A172 (cell line): Measurements from ENCODE around the gene SLC7A6. TPM values are rescaled to one million over a fixed set of nuclear protein-coding genes. Genes with fewer than 3 reads are reported as not detected.
A peak's percentile ranks its signal among the peaks of the same experiment; 100 is the strongest.

Experiments
- DNase-seq: peaks from one replicate; pipeline ENCODE4 v3.0.0-alpha.2; 2015; ENCODE audit warnings: low spot score
- total RNA-seq: library from RNA; depleted of rRNA; stranded (reverse); fragments of >200 nt; shearing (Covaris generic); gene quantifications from 2 replicates; pipeline ENCODE4 v1.2.3, GENCODE V29; 2014

SLC7A6 gene
- total RNA-seq, 1 experiment from 2014 or later, result 8.0 TPM

DNA sequence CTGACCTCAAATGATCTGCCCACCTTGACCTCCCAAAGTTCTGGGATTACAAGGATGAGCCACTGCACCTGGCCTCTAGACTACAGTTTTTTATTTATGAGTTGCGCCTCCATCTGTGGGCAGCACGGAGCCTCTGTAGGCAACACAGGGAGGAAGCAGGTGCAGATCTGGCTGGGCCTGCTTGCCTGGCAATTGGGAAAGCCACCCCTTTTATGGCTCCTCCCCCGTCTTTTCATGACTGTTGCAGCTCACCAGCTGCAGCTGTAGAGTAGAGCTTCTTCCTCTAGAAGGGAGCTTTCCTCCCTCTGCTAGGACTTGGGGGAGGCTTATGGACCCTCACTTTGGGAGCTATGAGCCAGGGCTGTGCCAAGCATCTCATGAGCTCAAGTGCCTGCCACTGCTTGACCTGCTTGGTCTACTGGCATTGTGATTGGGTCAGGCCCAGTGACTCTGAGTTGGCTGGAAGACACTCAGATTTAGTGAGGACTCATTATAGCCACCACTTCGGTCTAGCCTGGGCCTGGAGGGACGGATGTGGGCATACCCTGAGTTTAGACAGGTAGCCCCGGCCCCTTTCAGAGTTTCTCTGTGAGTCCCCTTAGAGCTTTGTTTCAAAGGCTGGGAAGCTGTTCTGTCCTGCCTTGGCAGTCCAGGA lies 6.9 kb upstream of the SLC7A6 start:
- DNase-seq, result peak; percentile 49

DNA sequence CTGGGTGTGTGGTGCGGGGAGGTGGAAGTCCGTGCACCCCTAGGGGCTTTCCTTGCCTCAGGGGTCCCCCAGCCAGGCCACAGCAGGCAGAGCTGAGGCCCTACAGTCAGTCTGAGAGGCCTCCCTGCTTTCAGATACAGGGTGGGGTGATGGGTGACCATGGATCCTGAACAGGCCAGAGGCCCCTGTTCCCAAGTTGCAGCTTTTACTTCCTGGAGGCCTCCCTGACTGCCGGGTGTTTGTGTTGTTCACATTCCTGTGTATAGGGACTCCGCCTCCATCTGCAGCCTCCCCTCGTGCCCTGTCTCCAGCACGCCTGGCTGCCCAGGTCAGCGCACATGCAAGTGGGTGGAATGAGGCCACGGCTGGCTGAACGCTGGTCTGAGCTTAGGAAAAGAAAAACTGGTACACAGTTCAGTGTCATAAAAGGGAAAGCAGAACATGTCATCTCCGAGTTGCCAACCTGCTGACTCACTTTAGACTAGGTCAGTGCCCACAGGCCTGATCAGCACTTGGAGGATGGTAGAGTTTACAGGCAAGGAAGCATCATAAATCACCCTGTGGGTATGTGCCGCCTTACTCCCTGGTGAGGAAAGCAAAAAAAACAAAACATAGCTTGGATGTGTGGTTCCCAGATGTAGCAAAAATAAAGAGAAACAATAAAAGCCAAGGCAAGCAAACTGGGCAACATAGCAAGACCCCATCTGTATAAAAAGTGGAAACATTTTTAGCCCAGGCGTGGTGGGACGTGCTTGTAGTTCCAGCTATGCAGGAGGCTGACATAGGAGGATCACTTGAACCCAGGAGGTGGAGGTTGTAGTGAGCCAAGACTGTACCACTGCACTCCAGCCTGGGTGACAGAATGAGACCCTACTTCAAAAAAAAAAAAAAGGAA lies 6.2 kb upstream of the SLC7A6 start:
- DNase-seq, result peak; percentile 97

DNA sequence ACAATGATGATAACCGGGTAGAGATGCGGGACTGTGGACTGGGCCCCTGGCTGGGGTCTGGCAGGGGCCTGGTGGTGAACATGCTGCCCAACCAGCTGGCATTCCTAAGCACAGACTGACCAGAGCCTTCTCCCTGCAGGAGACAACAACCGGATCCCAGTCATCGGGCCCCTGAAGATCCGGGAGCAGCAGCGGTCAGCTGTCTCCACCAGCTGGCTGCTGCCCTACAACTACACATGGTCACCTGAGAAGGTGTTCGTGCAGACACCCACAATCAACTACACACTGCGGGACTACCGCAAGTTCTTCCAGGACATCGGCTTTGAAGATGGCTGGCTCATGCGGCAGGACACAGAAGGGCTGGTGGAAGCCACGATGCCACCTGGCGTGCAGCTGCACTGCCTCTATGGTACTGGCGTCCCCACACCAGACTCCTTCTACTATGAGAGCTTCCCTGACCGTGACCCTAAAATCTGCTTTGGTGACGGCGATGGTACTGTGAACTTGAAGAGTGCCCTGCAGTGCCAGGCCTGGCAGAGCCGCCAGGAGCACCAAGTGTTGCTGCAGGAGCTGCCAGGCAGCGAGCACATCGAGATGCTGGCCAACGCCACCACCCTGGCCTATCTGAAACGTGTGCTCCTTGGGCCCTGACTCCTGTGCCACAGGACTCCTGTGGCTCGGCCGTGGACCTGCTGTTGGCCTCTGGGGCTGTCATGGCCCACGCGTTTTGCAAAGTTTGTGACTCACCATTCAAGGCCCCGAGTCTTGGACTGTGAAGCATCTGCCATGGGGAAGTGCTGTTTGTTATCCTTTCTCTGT lies 5.1 kb upstream of the SLC7A6 start:
- DNase-seq, result no peak

DNA sequence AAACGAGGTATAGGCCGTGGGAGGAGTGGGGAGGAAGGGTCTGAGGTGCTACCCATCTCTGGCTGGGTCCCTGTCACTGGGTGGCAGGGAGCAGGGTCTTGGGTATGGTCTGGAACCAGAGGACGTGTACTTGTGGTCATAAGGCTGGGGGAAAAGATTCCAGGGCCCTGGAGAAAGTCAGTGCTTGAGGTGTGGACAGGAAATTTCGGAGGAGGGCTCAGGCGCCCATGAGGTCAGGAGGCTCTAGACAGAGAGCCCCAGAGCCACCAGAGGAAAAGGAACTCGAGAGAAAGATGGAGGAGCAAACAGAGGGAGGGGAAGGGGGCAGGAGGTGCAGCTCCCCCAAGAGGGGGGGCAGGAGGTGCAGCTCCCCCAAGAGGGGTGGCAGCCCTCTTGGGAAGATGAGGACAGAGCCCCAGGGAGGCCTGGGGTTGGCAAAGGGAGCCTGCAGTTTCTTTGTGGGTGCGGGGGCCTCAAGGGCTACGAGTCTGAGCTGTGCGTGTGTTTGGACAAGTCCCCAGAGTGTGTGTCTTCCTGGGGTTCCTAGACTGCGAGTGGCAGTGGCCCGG lies 683 bp upstream of the SLC7A6 start:
- DNase-seq, result no peak

DNA sequence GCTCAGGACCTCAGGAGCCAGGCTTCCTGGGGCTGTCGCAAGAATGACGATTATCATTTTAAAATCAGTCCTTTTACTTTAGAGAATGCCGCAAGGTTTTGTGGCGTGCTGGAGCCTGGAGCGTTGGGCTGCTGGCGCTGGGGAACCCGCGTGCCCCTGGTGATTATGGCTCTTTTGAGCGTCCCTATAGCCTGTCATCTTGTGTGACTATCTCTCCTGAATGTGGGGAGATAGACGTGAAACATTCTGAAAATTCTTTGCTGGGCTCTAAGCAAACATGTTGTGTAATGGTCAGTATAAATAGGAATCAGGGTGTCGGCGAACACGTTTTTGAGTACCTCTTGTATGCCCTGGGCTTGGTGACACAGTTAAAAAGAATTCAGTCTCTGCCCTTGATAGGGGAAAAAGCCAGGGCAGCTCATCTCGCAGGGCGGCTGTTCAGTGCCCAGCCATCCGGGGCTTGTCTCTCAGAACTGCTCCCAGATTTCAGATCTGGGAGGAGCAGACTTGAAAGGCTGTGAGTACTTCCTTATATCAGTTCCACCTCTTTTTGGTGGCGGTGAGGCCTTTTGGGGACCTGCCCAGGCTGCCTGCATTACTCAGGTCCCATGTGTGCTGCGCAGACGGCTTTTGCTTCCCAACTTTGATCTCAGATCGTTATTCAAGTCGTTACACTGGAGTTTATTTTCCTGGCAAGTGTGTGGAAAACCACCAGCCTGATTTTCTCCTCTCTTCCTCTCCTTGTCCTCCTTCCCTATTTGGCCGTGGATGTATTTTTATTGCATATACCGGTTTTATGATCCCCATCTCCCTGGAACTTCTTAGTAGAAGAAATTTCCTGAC lies 973 bp downstream of the SLC7A6 start:
- peak; percentile 80 for DNase-seq

DNA sequence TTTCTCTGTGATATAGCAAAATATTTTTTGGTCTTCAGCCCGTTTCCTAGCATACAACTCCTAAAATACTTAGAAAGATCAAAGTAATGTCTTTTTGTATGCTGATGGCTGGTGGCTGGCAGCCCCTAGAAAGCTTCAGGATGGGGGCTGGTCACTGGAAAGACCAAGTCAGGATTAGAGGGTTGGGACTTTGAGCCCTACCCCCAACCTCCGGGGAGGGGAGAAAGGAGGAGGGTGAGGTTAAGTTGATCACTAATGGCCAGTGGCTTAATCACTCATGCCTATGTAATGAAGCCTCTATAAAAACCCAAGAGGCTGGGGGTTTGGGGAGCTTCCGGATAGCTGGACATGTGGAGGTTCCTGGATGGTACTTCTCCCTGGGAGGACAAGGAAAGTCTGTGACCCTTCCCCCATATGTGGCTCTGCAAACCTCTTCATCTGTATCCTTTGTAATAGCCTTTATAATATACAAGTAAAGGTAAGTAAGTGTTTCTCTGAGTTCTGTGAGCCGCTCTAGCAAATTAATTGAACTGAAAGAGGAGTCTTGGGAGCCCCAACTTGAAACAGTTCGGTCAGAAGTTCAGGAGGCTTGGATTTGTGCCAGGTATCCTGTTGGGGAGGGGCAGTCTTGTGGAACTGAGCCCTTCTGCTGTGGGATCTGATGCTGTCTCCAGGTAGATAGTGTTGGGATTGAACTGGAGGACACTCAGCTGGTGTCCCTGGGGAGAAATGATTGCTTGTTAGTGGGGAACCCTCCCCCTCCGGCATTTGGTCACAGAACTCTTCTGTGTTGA lies 3.5 kb downstream of the SLC7A6 start:
- DNase-seq, result no peak

DNA sequence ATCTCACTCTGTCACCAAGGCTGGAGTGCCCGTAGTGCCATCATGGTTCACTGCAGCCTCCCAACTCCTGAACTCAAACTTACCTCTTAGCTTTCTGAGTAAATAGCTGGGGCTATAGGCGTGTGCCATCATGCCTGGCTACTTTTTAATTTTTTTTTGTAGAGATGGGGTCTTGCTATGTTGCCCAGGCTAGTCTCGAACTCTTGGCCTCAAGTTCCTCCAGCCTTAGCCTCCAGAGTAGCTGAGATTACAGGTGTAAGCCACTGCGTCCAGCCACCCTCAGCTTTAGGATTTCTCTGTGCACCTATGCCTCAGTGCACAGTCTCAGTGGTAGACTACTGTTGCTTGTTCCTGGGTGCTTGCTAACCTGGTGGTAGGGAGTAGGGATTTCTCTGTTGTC lies 5.5 kb downstream of the SLC7A6 start:
- no peak for DNase-seq

DNA sequence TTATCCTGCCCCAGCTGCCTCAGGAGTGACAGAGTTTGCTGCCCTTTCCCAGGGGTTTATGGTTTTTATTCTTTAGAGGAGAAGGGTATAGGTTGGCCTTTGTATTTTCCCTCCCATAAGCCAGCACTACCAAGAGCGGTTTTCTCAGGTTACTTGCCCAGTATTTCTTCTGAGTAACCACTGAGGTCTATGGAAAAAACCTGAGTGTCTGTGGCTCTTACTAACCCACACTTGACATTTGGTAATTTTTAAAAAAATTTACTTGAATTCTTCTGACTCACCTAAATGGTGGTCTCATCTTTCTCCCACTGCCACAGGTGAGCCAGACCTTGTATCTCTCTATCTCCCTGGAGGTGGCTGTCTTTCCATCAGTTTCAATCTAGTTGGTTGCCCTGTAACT lies 6.0 kb downstream of the SLC7A6 start:
- DNase-seq, result no peak

DNA sequence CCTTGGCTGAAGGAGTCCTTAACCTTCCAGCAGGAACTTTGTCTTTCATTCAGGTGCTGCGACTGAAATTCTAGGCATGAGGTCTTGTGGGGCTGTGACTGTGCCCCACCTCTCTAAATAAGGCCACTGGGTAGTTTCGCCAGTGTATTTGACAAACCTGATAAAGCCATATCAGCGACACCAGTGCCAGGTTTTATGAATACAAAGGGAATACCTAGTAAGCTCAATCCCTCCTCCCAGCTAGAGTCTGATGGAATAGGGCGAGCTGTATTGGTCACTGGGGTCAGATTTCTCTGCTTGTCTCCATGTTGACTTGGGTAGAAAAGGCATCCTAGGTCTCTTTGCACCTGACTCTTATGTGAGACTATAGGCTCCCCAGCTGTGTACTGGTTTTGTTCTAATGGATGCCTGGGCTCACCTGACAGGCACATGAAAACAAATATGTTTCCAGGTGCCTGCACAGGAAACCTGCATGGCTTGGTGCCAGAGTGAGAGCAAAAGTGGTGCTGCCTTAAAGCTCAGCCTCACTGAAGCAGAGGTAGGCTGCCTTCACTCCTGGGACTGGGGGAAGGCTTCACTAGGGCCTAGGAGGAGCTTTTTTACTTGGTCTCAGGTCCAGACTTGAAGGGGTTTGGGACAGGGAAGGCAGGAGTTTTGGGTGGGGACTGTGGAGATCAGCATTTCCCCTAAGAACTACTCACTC lies 8.3 kb downstream of the SLC7A6 start:
- no peak for DNase-seq

DNA sequence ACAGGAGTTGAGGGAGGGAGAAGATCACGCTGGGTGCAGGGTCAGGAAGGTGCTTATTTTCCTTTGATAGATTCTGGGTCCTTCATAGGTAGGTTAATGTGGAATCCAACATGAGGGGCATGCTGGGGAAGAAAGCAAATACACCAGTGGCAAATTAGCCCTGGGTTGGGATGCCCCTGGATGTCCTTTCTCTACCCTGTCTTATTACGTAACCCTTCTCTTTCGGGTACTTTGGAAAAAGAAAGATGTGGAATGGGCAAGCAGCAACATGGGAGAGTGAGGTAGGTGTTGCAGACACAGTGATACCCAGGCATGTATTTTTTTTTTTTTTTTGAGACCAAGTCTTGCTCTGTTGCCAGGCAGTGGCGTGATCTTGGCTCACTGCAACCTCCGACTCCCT lies 9.1 kb downstream of the SLC7A6 start:
- no peak for DNase-seq

DNA sequence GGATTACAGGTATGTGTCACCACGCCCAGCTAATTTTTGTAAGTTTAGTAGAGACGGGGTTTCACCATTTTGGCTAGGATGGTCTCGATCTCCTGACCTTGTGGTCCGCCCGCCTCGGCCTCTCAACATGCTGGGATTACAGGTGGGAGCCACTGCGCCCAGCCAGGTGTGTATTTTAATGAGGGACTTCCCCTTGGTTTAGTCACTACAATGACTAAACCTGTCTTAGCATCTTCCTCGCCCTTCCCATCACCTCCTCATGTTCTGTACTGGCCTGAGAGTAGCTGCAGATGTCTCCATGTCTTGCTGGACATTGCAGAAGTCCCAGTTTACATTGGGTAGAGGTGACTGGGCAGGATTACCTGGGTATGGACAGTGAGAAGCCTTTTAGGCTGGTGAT lies 9.6 kb downstream of the SLC7A6 start:
- no peak for DNase-seq

DNA sequence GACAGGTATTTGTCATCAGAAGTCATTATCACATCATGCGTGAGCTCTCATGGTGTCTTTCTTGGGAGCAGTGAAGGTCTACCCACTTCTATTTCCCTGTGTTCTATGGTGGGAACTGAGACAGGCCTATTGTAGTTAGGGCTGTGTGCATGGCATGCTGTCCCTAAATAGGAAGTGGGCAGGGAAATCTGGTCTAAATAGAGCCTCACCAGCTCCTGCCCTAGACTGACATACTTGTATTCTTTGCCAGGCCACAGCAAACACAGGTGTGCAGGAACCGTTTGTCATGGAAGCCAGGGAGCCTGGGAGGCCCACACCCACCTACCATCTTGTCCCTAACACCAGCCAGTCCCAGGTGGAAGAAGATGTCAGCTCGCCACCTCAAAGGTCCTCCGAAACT lies 10.1 kb downstream of the SLC7A6 start:
- no peak for DNase-seq

DNA sequence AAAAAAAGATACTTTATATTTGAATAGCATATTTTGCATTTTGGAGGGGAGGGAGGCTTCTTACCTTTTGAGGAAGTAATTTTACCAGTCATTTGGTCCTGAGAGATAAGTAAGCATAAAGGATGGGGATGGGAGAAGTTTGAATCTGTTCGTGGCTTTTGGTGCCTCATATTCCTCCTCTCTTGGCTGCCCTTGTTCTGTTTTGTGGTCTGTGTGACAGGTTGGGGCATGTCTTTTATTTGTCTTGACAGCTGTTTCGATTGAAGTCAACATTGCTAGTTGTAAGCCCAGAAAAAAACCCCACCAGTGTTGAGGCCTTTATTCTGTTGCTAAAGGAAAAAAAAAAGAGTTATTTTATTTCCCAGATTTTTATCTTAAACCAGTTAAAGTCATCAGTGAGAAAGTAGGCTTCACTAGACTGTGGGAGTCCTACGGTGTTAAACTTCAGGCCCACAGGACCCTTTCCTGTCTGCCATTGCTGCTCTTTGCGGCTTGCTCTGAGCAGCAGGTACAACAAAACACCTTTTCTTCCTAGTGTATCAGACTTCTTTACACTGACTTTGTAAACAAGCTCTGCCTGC lies 11.4 kb downstream of the SLC7A6 start:
- no peak for DNase-seq

DNA sequence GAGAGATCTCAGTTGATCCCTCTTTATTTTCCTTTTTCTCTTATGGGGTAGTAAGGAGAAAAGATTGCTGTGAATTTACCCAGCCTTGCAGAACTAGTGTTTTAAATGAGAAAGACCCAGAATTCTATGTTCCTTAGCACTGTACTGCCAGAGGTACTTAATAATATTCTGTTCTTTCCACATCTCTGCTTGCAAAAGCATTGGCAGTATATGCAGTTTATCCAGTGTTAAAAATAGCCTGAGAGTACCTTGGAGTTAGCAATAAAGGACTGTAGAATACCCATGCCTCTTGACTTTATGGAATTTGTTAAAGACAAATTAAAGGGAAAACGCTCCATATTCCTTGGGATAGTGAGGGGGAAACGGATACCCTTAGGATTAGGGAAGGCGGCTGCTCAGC lies 11.9 kb downstream of the SLC7A6 start:
- DNase-seq, result no peak

DNA sequence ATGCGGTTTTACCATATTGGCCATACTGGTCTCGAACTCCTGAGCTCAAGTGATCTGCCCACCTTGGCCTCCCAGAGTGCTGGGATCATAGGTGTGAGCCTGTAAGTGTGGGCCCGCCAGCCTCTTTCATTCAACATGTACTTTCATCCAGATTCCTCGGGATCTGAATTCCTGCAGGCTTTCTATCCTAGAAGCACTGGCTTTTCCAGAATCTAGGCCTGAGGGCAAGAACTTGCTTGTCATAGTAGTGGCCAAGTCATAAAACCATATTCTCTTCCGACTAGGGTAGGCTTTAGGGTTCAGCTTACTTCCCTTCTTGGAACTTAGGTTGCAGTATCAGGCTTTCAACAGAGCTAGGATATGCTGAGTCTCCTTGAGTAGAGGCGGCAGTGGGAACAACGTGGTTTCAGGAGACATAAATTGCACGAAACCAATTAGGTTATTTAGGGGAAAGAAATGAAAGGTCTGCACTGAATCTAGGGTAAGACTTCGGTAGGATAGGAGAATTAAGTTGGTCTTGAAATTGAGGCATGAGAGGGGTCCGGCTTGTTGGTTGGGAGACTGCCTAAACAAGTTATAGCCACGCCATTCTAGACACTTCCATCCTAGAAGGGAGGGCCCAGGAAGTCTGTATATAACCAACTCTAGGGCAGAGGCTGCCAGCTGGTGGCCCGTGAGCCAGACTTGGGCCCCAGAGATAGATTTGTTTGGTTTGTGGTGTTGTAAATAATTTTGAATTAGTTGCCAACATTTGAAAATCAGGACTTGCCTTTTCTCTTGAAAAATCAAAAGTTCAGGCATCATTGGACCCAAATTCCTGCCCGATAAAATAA lies 15.6 kb downstream of the SLC7A6 start:
- DNase-seq, result no peak

DNA sequence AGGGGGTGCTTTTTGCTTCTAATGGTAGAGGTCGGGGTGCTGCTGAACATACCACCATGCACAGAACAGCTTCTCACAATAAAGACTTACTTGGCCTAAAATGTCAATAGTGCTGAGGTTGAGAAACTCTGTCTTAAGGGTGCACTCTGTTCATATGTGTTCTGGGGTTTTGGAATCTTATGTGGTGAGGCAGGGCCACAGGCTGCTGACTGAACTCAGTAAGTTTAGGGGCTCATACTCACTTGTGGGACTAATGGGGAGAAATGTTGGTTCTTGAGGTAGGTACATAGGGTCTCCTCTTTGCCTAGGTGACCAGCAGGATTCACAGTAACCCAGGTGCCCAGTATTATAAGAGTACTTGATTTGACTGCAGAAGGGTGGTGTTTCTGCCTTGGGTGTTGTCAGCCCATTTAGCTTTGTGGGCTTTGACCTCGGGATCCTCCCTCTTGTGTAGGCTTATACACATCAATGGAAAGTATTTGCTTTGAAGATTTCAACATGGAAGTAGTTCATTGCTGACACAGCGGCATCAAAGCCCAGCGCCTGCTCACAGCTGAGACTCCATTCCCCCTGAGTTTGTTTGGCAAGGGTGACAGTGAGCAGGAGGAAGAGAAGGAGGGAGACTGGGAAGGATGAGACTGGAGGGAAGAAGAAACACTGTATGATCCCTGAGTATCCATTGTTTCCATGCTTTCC lies 17.2 kb downstream of the SLC7A6 start:
- DNase-seq, result no peak

DNA sequence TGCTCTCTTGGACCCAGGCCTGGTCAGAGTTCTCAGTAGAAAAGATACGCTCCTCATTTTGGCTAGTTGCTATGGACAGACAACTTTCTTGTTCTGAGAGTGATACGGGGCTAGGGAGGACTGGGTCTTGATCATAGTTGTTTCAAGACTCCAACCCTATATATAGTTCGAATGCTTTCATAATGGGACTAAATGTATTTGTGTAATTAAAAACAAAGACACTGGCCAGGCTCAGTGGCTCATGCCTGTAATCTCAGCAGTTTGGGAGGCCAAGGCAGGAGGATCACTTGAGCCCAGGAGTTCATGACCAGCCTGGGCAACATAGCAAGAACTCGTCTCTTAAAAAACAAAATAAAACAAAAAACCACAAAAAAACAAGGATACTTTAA lies 17.7 kb downstream of the SLC7A6 start:
- no peak for DNase-seq

DNA sequence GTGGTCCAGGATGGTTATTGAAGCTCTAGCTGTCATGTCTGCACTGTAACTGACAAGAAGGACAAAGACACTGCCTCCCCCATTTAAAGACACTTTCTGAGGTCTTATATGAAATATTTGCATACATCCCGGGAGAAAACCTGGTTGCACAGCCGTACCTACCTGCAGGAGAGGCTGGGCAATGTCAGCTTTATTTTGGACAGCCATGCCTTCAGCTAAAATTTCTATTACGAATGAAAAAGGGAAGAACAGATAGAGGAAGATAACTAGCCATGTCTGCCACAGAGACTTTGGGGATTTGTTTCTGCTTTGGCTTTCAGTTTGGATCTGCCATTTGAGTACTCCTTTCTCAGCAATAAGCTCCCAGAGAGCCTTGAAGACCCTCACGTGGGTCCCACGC lies 19.0 kb downstream of the SLC7A6 start:
- DNase-seq, result no peak
